OCI-LY1 (cell line): ENCODE data around the gene C1QTNF5.

Experiments
- EZH2 ChIP-seq: fragments of 200-600 bp; sonication (generic), shearing (Covaris generic); IDR thresholded peaks from 2 replicates; pipeline ENCODE4 v1.8.0; 2017; ENCODE audit warnings: borderline replicate concordance, mixed run types, mild to moderate bottlenecking, antibody characterized with exemption, low read length, moderate library complexity, mixed read lengths
- TF ChIP-seq, protein P1 (sequence below): fragments of 200-600 bp; sonication (generic), shearing (Covaris generic); IDR thresholded peaks from 2 replicates; pipeline ENCODE4 v1.5.1; 2017; ENCODE audit warnings: mild to moderate bottlenecking, antibody characterized with exemption, low read length, moderate library complexity, mixed read lengths

DNA sequence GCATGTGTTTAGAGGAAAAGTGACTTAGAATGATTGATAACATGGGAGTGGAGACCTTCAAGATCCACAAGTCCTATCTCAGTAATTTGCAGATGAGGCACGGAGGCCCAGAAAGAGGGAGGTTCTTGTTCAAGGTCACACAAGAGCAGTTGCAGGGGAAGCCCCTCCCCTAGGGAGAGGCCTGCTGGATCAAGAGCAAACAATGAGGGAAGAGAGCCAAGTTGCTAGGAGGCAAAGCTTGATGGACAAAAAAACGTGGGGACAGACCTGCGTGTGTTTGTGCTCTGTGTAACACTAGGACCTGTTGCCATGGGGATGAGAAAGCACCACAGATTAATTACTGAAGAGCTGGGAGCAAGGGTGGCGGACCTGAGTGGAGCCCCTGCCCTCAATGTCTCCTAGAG, 12.2 kb upstream of the C1QTNF5 start:
- TF ChIP-seq, protein P1, sequence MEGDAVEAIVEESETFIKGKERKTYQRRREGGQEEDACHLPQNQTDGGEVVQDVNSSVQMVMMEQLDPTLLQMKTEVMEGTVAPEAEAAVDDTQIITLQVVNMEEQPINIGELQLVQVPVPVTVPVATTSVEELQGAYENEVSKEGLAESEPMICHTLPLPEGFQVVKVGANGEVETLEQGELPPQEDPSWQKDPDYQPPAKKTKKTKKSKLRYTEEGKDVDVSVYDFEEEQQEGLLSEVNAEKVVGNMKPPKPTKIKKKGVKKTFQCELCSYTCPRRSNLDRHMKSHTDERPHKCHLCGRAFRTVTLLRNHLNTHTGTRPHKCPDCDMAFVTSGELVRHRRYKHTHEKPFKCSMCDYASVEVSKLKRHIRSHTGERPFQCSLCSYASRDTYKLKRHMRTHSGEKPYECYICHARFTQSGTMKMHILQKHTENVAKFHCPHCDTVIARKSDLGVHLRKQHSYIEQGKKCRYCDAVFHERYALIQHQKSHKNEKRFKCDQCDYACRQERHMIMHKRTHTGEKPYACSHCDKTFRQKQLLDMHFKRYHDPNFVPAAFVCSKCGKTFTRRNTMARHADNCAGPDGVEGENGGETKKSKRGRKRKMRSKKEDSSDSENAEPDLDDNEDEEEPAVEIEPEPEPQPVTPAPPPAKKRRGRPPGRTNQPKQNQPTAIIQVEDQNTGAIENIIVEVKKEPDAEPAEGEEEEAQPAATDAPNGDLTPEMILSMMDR: no peak
- TF ChIP-seq EZH2: no peak
